Panc1 (cell line): ENCODE measurements around the gene UBASH3B.

ENCODE experiments used
- SIN3A ChIP-seq: IDR thresholded peaks from 2 replicates; pipeline ENCODE4 v1.6.1; 2012; ENCODE audit warnings: low read depth, mild to moderate bottlenecking, low read length, moderate library complexity, borderline replicate concordance; ENCODE audit not compliant: insufficient read depth
- TF ChIP-seq, protein P1 (sequence below): fragments of 450-650 bp; IDR thresholded peaks from 2 replicates; pipeline ENCODE4 v1.5.1; 2017; ENCODE audit warnings: mild to moderate bottlenecking
- TF ChIP-seq, protein P2 (sequence below), 2 experiments: IDR thresholded peaks; 2 replicates each; pipeline ENCODE4 v1.6.1; 2011 to 2012; ENCODE audit warnings: low read depth in 2 of 2, control low read depth in 1 of 2, low read length in 1 of 2, mild to moderate bottlenecking in 1 of 2, moderate library complexity in 1 of 2; ENCODE audit not compliant: insufficient read depth in 1 of 2

DNA sequence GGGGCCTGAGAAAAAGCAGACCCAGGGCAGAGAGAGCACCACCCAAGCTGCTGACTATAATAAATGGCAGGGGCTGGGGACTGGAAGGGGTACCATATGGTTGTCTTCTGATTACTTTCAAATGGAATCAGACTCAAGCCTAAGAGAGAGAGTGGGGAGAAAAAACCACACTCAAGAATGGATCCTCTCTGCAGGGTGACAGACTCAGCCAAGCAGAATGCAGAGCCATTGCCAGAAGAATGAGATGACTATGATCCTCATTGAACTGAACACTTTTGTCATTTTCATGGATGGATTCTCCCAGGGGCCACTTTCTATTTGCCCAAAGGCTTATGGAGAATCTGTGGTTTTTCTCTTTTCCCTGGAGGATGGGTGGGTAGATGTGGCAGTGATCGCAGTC is 8.7 kb downstream of the UBASH3B start:
- TF ChIP-seq, protein P1, sequence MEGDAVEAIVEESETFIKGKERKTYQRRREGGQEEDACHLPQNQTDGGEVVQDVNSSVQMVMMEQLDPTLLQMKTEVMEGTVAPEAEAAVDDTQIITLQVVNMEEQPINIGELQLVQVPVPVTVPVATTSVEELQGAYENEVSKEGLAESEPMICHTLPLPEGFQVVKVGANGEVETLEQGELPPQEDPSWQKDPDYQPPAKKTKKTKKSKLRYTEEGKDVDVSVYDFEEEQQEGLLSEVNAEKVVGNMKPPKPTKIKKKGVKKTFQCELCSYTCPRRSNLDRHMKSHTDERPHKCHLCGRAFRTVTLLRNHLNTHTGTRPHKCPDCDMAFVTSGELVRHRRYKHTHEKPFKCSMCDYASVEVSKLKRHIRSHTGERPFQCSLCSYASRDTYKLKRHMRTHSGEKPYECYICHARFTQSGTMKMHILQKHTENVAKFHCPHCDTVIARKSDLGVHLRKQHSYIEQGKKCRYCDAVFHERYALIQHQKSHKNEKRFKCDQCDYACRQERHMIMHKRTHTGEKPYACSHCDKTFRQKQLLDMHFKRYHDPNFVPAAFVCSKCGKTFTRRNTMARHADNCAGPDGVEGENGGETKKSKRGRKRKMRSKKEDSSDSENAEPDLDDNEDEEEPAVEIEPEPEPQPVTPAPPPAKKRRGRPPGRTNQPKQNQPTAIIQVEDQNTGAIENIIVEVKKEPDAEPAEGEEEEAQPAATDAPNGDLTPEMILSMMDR: no peak
- TF ChIP-seq, protein P2, sequence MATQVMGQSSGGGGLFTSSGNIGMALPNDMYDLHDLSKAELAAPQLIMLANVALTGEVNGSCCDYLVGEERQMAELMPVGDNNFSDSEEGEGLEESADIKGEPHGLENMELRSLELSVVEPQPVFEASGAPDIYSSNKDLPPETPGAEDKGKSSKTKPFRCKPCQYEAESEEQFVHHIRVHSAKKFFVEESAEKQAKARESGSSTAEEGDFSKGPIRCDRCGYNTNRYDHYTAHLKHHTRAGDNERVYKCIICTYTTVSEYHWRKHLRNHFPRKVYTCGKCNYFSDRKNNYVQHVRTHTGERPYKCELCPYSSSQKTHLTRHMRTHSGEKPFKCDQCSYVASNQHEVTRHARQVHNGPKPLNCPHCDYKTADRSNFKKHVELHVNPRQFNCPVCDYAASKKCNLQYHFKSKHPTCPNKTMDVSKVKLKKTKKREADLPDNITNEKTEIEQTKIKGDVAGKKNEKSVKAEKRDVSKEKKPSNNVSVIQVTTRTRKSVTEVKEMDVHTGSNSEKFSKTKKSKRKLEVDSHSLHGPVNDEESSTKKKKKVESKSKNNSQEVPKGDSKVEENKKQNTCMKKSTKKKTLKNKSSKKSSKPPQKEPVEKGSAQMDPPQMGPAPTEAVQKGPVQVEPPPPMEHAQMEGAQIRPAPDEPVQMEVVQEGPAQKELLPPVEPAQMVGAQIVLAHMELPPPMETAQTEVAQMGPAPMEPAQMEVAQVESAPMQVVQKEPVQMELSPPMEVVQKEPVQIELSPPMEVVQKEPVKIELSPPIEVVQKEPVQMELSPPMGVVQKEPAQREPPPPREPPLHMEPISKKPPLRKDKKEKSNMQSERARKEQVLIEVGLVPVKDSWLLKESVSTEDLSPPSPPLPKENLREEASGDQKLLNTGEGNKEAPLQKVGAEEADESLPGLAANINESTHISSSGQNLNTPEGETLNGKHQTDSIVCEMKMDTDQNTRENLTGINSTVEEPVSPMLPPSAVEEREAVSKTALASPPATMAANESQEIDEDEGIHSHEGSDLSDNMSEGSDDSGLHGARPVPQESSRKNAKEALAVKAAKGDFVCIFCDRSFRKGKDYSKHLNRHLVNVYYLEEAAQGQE (IDR thresholded peaks at IDR 0.05; ENCODE audit: insufficient read depth in 1 of 2, low read depth in 2 of 2, low read length in 1 of 2): no peak
- no peak for TF ChIP-seq SIN3A
